HEK293T (cell line): ENCODE measurements around the gene SNX20.

Experiments
- BHLHE40 ChIP-seq: fragments of 450-650 bp; IDR thresholded peaks from 2 replicates; pipeline ENCODE4 v1.6.1; 2016; ENCODE audit warnings: mild to moderate bottlenecking, moderate library complexity, borderline replicate concordance
- FOXM1 ChIP-seq: fragments of 450-650 bp; IDR thresholded peaks from 2 replicates; pipeline ENCODE4 v1.6.1; 2017; ENCODE audit warnings: mild to moderate bottlenecking, borderline replicate concordance

DNA sequence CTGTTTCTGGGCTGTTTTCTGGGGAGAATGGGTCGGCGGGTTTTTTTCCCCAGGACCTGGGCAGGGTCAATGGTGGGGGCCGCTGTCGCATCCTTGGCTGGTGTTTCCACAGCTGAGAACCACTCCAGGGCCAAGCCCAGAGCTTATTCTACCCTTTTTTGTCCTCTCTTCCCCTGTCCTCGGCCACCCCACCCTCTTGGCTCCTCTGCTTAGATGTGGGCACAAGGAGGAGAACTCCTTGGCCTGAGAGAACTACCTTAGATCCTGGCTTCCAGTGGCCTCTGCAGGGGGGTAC, 16.3 kb upstream of the SNX20 start:
- TF ChIP-seq BHLHE40 = no peak
- no peak for TF ChIP-seq FOXM1
